Stomach (tissue), 19 donors: ENCODE data around the gene NHSL1. TPM values are rescaled to one million over a fixed set of nuclear protein-coding genes. Genes with fewer than 3 reads are reported as not detected.

ENCODE experiments used
- DNase-seq, 2 donors: peaks; one replicate each; pipeline versions ENCODE4 v3.0.0 to v3.0.0-alpha.2; 2013 to 2019
- H3K27ac ChIP-seq, 5 donors: fragments of 200-600 bp in 4 of 5; sonication (generic) in 4 of 5; one replicate each; pipeline ENCODE4 v1.5.1; 2013 to 2019; ENCODE audit warnings: mild to moderate bottlenecking in 1 of 5, moderate library complexity in 1 of 5
- H3K27me3 ChIP-seq, 3 donors: fragments of 200-600 bp; sonication (generic); one replicate each; pipeline ENCODE4 v1.5.1; 2017 to 2019; ENCODE audit warnings: mixed run types in 1 of 3
- H3K36me3 ChIP-seq, 4 donors: fragments of 200-600 bp; sonication (generic); 1 replicate in 3 of 4; 2 replicates in 1 of 4; pipeline ENCODE4 v1.5.1; 2016 to 2019
- H3K4me1 ChIP-seq, 4 donors: fragments of 200-600 bp; sonication (generic); one replicate each; pipeline ENCODE4 v1.5.1; 2016 to 2019
- H3K4me3 ChIP-seq, 4 donors: fragments of 200-600 bp; sonication (generic) in 3 of 4; one replicate each; pipeline ENCODE4 v1.5.1; 2016 to 2019; ENCODE audit warnings: mild to moderate bottlenecking in 1 of 4
- H3K9me3 ChIP-seq, 4 donors: fragments of 200-600 bp; sonication (generic); one replicate each; pipeline ENCODE4 v1.5.1; 2016 to 2019
- EP300 ChIP-seq: sonication (generic); formaldehyde crosslinking; IDR thresholded peaks from one replicate; pipeline ENCODE4 v1.6.1; 2017; ENCODE audit warnings: antibody characterized with exemption
- POLR2A ChIP-seq, 4 donors: fragments of 450-650 bp; IDR thresholded peaks; one replicate each; pipeline ENCODE4 v1.6.1; 2016; ENCODE audit warnings: antibody characterized with exemption in 4 of 4, control low read depth in 2 of 4, mild to moderate bottlenecking in 1 of 4, moderate library complexity in 1 of 4
- POLR2AphosphoS5 ChIP-seq, 3 donors: sonication (generic); formaldehyde crosslinking; IDR thresholded peaks; one replicate each; pipeline ENCODE4 v1.6.1; 2016; ENCODE audit warnings: antibody characterized with exemption in 3 of 3
- WGBS, 5 donors: extraction: QIAGEN DNeasy Blood & Tissue Kit in 3 of 5; methylation state at CpG; one replicate each; pipeline versions ENCODE4 v1.1.5 to v1.1.7; 2013 to 2018; 5-methylcytosine and 5-hydroxymethylcytosine counted together
- intact Hi-C: fragments of 100-400 bp; cut with DNase I; formaldehyde crosslinking; loops from one replicate; pipeline ENCODE4 v1.15.1; 2023; ENCODE audit warnings: low total_unique reads
- long read RNA-seq, 10 donors: transcript quantifications; one replicate each; lab custom pipeline, GENCODE V29; 2026
- polyA plus RNA-seq, 3 donors: library from polyadenylated mRNA; stranded (reverse); fragments of 200-250 nt; gene quantifications; one replicate each; pipeline ENCODE4 v1.2.3, GENCODE V29; 2013
- total RNA-seq, 5 donors: library from RNA; depleted of rRNA; stranded (reverse); fragments of >200 nt; gene quantifications; one replicate each; pipeline versions ENCODE4 v1.1.0 to v1.2.3, GENCODE V29; 2014 to 2016
- TF ChIP-seq, protein P1 (sequence below), 7 experiments: fragments of 450-650 bp in 4 of 7; fragments of 200-600 bp in 3 of 7; sonication (generic) in 3 of 7; IDR thresholded peaks; one replicate each; pipeline ENCODE4 v1.5.1; 2016 to 2019; ENCODE audit warnings: antibody characterized with exemption in 7 of 7, control low read depth in 2 of 7, mild to moderate bottlenecking in 1 of 7
- donor health status: healthy with polysubstance abuse.
- donor health status: Bipolar disorder and iron deficiency.
- donor health status: healthy.

Gene NHSL1, protein sequence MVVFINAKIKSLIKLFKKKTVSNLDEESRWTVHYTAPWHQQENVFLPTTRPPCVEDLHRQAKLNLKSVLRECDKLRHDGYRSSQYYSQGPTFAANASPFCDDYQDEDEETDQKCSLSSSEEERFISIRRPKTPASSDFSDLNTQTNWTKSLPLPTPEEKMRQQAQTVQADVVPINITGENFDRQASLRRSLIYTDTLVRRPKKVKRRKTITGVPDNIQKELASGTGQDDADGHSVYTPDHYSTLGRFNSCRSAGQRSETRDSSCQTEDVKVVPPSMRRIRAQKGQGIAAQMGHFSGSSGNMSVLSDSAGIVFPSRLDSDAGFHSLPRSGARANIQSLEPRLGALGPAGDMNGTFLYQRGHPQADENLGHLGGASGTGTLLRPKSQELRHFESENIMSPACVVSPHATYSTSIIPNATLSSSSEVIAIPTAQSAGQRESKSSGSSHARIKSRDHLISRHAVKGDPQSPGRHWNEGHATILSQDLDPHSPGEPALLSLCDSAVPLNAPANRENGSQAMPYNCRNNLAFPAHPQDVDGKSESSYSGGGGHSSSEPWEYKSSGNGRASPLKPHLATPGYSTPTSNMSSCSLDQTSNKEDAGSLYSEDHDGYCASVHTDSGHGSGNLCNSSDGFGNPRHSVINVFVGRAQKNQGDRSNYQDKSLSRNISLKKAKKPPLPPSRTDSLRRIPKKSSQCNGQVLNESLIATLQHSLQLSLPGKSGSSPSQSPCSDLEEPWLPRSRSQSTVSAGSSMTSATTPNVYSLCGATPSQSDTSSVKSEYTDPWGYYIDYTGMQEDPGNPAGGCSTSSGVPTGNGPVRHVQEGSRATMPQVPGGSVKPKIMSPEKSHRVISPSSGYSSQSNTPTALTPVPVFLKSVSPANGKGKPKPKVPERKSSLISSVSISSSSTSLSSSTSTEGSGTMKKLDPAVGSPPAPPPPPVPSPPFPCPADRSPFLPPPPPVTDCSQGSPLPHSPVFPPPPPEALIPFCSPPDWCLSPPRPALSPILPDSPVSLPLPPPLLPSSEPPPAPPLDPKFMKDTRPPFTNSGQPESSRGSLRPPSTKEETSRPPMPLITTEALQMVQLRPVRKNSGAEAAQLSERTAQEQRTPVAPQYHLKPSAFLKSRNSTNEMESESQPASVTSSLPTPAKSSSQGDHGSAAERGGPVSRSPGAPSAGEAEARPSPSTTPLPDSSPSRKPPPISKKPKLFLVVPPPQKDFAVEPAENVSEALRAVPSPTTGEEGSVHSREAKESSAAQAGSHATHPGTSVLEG (N-terminal part only)
- total RNA-seq = 10 to 100 TPM; 23.2 to 44.6 (median 36.1) TPM
- polyA plus RNA-seq = 1 to 10 TPM; 1.8 to 3.0 (median 2.3) TPM
- long read RNA-seq, donor 1 = 0 reads
- long read RNA-seq, donor 2, partial matches to known transcripts = 0 of 1 reads
- long read RNA-seq, donor 2, other reads (novel, unspliced or antisense) = 0 of 1 reads
- long read RNA-seq, donor 3 = 0 reads
- long read RNA-seq, donor 4 = 0 reads
- long read RNA-seq, donor 5, partial matches to known transcripts = 0 of 1 reads
- long read RNA-seq, donor 5, other reads (novel, unspliced or antisense) = 0 of 1 reads
- long read RNA-seq, donor 6, partial matches to known transcripts = 8 of 11 reads
- long read RNA-seq, donor 6, other reads (novel, unspliced or antisense) = 0 of 11 reads
- long read RNA-seq, donor 7 = 0 reads
- long read RNA-seq, donor 8, partial matches to known transcripts = 6 of 6 reads
- long read RNA-seq, donor 8, other reads (novel, unspliced or antisense) = 0 of 6 reads
- long read RNA-seq, donor 9 = 0 reads
- long read RNA-seq, donor 10 = 0 reads

DNA sequence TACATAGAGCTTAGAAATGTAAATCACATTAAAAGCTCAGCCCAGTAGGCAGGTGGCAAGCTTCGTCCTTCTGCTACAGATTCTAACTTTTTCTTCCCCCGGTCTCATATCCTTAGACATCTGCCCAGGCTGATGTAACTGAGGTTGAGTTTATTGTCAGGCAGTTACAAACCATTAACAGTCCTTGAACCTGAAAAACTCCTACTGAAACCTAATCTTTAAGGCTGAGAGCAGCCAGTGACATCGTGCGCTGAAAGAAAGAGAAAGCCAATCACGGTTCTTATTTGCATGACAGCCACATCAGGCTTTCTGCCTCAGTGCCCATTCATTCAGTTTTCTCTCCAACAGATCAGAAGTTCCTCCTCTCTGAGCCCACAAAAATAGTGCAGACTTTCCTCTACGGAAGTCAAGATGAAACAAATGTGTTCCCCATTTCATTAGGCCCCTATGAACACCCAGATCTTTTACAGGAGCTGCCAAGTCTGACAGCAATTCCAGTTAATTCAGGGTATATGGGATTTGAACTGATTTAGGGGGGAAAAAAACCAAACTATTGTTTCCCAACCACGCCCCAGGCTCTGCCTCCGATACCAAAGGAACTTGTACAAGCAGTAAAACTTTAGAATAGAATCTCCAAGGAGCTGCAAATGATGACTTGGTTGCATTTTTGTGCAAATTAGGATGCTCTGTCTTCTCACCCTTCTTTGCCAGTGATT is at the start of gene NHSL1:
TSS of gene NHSL1 (minus strand) at position 192 of the 716 bp plus-strand sequence. CDS start 204 bp downstream, outside the sequence.
- no peaks in the 10 kb centered on the region for H3K9me3 ChIP-seq
- WGBS, 5 donors = 32 to 46% (median 35%) methylated on average over 8 of the region's 8 CpGs
- DNase-seq = peak in 1 of 2 donors; percentile 56
- TF ChIP-seq POLR2A (IDR thresholded peaks at IDR 0.05) (no peak), POLR2AphosphoS5 (IDR thresholded peaks at IDR 0.05) (no peak), EP300 (no peak)
- TF ChIP-seq, protein P1, sequence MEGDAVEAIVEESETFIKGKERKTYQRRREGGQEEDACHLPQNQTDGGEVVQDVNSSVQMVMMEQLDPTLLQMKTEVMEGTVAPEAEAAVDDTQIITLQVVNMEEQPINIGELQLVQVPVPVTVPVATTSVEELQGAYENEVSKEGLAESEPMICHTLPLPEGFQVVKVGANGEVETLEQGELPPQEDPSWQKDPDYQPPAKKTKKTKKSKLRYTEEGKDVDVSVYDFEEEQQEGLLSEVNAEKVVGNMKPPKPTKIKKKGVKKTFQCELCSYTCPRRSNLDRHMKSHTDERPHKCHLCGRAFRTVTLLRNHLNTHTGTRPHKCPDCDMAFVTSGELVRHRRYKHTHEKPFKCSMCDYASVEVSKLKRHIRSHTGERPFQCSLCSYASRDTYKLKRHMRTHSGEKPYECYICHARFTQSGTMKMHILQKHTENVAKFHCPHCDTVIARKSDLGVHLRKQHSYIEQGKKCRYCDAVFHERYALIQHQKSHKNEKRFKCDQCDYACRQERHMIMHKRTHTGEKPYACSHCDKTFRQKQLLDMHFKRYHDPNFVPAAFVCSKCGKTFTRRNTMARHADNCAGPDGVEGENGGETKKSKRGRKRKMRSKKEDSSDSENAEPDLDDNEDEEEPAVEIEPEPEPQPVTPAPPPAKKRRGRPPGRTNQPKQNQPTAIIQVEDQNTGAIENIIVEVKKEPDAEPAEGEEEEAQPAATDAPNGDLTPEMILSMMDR (IDR thresholded peaks at IDR 0.05) = no peak
- H3K36me3 ChIP-seq = no peaks in the 10 kb centered on the region
- H3K27me3 ChIP-seq = no peaks in the 10 kb centered on the region
- peak within 1 kb of the TSS; percentile 44 to 68 (median 59) for H3K27ac ChIP-seq
- H3K4me1 ChIP-seq = peaks cover 9 to 57% (median 41%) of the 10 kb centered on the region in 4 donors
- peak within 1 kb of the TSS in 2 of 4 donors; percentile 1 to 28 for H3K4me3 ChIP-seq
- intact Hi-C loops = no loop called here

DNA sequence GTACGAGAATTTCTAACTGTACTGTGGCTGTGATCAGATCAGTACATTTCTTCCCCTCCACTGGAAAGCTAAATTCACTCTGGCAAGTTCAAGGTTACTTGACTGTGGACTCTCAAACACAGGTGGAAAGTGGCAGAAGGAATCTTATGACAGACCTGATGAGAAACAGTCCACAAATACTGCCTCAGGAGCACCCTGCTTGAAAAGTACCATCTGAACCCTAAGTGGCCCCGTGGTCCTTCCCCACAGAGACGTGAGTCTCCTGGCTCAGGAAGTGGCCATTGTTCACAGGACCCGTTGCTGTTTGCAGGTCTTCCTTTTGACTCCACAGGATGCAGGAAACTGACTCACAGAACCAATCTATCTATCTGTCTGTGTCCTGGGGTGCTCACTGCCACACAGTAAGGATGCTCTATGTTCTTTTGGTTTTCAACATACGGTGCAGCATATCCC is 47.5 kb upstream of the NHSL1 start:
- Histone ChIP-seq H3K36me3 (no peaks in the 10 kb centered on the region), H3K4me3 (no peak overlapping the region), H3K27me3 (no peaks in the 10 kb centered on the region), H3K9me3 (no peaks in the 10 kb centered on the region), H3K4me1 (peaks cover under 1 to 41% (median 23%) of the 10 kb centered on the region in 4 donors), H3K27ac (no peak overlapping the region)
- DNase-seq = no peak
- 52 to 59% (median 54%) methylated on average over 5 of the region's 5 CpGs for WGBS, 5 donors
- intact Hi-C loops = no loop called here
- TF ChIP-seq POLR2AphosphoS5 (IDR thresholded peaks at IDR 0.05) (no peak), EP300 (no peak), POLR2A (IDR thresholded peaks at IDR 0.05) (no peak)
- TF ChIP-seq, protein P1 (IDR thresholded peaks at IDR 0.05) = no peak

DNA sequence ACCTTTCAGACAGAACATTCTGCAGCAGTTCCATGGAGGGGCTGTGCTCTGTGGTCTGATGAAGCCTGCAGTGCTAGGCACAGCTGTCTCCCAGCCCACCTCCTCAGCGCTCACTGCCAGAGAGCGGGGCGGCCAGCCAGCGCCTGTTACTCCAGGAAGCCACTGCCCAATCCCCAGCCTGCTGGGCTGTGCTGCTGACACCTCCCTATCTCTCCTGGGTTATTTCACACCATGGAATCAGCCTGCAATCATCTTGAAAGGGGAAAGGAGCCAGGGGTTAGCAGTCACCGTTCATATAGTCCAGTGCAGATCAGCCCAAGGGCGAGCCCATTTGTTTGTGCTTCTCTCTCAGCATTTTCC is 46.3 kb upstream of the NHSL1 start:
- no peaks in the 10 kb centered on the region for H3K36me3 ChIP-seq
- WGBS, 5 donors = 5 to 22% (median 17%) methylated on average over 6 of the region's 6 CpGs
- peak; percentile 69 to 86 for DNase-seq
- H3K4me1 ChIP-seq = peaks cover 12 to 53% (median 34%) of the 10 kb centered on the region in 4 donors
- peak in 1 of 3 donors; percentile 51 for TF ChIP-seq POLR2AphosphoS5 (IDR thresholded peaks at IDR 0.05)
- TF ChIP-seq, protein P1 (IDR thresholded peaks at IDR 0.05) = no peak
- no peaks in the 10 kb centered on the region for H3K9me3 ChIP-seq
- H3K27ac ChIP-seq = peak overlapping the region; percentile 34 to 73 (median 70)
- peak overlapping the region; percentile 28 to 37 (median 32) for H3K4me3 ChIP-seq
- no peaks in the 10 kb centered on the region for H3K27me3 ChIP-seq
- intact Hi-C loops = no loop called here
